GM12891 (cell line): ENCODE measurements around the gene NKX6-2.

Source experiments
- POLR2A ChIP-seq: IDR thresholded peaks from 2 replicates; pipeline ENCODE4 v1.6.1; 2011; ENCODE audit warnings: low read depth, low read length, control low read depth
- POLR2AphosphoS5 ChIP-seq: IDR thresholded peaks from 2 replicates; pipeline ENCODE4 v1.6.1; 2011; ENCODE audit warnings: low read depth, low read length, control low read depth
- SPI1 ChIP-seq: IDR thresholded peaks from 2 replicates; pipeline ENCODE4 v1.6.1; 2011; ENCODE audit warnings: low read depth, low read length, control low read depth
- TAF1 ChIP-seq: IDR thresholded peaks from 2 replicates; pipeline ENCODE4 v1.6.1; 2011; ENCODE audit warnings: low read depth, low read length, control low read depth

- TF ChIP-seq POLR2A (no peak), TAF1 (no peak), POLR2AphosphoS5 (no peak), SPI1 (no peak)
Observed at GRCh38 chr10:132774902-132775863, 10.8 kb downstream of the NKX6-2 start.
